KMS-11 (cell line): Measurements from ENCODE around the gene WNT3A.

Source experiments
- H2AFZ ChIP-seq: fragments of 200-600 bp; sonication (generic); 2 replicates; pipeline ENCODE4 v1.6.1; 2016; ENCODE audit warnings: antibody characterized with exemption, mixed run types, low read depth
- H3K27ac ChIP-seq: fragments of 200-600 bp; sonication (generic); 2 replicates; pipeline ENCODE4 v1.6.1; 2016; ENCODE audit warnings: mild to moderate bottlenecking, mixed run types
- H3K27me3 ChIP-seq: fragments of 200-600 bp; sonication (generic); 2 replicates; pipeline ENCODE4 v1.6.1; 2017; ENCODE audit warnings: mild to moderate bottlenecking, low read depth, mixed run types, moderate library complexity; ENCODE audit not compliant: insufficient read depth
- H3K36me3 ChIP-seq: fragments of 200-600 bp; sonication (generic); 2 replicates; pipeline ENCODE4 v1.6.1; 2017; ENCODE audit warnings: mild to moderate bottlenecking, mixed run types; ENCODE audit not compliant: insufficient read depth
- H3K4me1 ChIP-seq: fragments of 200-600 bp; sonication (generic); 2 replicates; pipeline ENCODE4 v1.6.1; 2016; ENCODE audit warnings: mild to moderate bottlenecking, low read depth, mixed run types; ENCODE audit not compliant: poor library complexity, severe bottlenecking
- H3K4me2 ChIP-seq: fragments of 200-600 bp; sonication (generic); 2 replicates; pipeline ENCODE4 v1.7.0; 2016; ENCODE audit warnings: mild to moderate bottlenecking, mixed run types
- H3K4me3 ChIP-seq: fragments of 200-600 bp; sonication (generic); IDR thresholded peaks from 2 replicates; pipeline ENCODE4 v1.6.1; 2017; ENCODE audit warnings: low read depth, low read length, mixed read lengths; ENCODE audit not compliant: insufficient read depth
- H3K79me2 ChIP-seq: fragments of 200-600 bp; sonication (generic); 2 replicates; pipeline ENCODE4 v1.6.1; 2016; ENCODE audit warnings: low read depth, mixed run types; ENCODE audit not compliant: insufficient read depth
- H3K9ac ChIP-seq: fragments of 200-600 bp; sonication (generic); 2 replicates; pipeline ENCODE4 v1.6.1; 2016; ENCODE audit warnings: mild to moderate bottlenecking, mixed run types
- H4K20me1 ChIP-seq: fragments of 200-600 bp; sonication (generic); 2 replicates; pipeline ENCODE4 v1.6.1; 2016; ENCODE audit warnings: mild to moderate bottlenecking, mixed run types; ENCODE audit not compliant: insufficient read depth
- TF ChIP-seq, protein P1 (sequence below): fragments of 200-600 bp; sonication (generic); conservative IDR thresholded peaks from 2 replicates; pipeline ENCODE4 v1.6.1; 2017; ENCODE audit warnings: low read depth, mild to moderate bottlenecking, antibody characterized with exemption, low read length, moderate library complexity, mixed read lengths

The WNT3A gene

DNA sequence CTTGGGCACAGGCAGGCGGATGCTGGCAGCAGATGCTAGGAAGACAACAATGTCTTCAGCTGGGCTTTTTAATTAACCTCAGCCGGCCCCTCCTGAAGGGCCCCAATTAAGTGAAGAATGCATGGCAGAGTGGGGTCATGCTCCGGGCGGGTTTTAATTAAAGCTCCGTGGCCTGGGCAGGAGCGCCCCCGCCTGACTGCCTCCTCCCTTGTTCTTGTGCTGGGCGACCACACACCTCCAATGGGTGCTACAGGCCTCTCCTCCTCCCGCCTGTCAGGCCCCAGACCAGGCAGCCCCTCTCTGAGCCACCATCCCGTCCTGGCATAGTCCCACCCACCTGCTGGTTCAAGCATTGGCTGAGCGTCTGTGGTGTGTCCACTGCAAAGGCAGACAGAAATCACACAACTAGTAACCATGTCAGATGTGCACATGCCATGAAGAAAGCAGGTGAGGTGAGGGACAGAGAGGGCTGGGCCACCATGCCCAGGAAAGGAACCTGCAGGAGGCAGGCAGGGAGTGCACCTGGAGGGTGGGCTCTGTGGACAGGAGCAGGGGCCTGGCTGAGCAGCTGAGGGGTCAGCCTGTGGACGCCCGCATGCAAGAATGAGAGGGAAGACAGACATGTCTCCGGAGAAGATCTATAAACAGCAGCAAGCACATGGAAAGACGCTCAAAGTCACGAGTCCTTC is 67.2 kb downstream of the WNT3A start:
- peaks cover 13% of the 10 kb centered on the region for H3K4me1 ChIP-seq
- H3K27me3 ChIP-seq, result no peaks in the 10 kb centered on the region
- no peak overlapping the region for H3K9ac ChIP-seq
- H2AFZ ChIP-seq, result no peak overlapping the region
- TF ChIP-seq, protein P1, sequence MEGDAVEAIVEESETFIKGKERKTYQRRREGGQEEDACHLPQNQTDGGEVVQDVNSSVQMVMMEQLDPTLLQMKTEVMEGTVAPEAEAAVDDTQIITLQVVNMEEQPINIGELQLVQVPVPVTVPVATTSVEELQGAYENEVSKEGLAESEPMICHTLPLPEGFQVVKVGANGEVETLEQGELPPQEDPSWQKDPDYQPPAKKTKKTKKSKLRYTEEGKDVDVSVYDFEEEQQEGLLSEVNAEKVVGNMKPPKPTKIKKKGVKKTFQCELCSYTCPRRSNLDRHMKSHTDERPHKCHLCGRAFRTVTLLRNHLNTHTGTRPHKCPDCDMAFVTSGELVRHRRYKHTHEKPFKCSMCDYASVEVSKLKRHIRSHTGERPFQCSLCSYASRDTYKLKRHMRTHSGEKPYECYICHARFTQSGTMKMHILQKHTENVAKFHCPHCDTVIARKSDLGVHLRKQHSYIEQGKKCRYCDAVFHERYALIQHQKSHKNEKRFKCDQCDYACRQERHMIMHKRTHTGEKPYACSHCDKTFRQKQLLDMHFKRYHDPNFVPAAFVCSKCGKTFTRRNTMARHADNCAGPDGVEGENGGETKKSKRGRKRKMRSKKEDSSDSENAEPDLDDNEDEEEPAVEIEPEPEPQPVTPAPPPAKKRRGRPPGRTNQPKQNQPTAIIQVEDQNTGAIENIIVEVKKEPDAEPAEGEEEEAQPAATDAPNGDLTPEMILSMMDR, result no peak
- H3K4me3 ChIP-seq, result no peak overlapping the region
- no peak overlapping the region for H3K27ac ChIP-seq
- H3K79me2 ChIP-seq, result peaks cover 3% of the 10 kb centered on the region; the same call in 1 of the 2 replicates
- H4K20me1 ChIP-seq, result no peaks in the 10 kb centered on the region
- no peak overlapping the region for H3K4me2 ChIP-seq
- H3K36me3 ChIP-seq, result no peaks in the 10 kb centered on the region

GRCh38 chr1:228074954-228075730 is 68.3 kb downstream of the WNT3A start:
- H3K4me2 ChIP-seq, result no peak overlapping the region
- H3K9ac ChIP-seq, result no peak overlapping the region
- TF ChIP-seq, protein P1, result no peak
- peaks cover 14% of the 10 kb centered on the region for H3K4me1 ChIP-seq
- no peak overlapping the region for H2AFZ ChIP-seq
- H3K27ac ChIP-seq, result no peak overlapping the region
- no peaks in the 10 kb centered on the region for H3K27me3 ChIP-seq
- H4K20me1 ChIP-seq, result no peaks in the 10 kb centered on the region
- H3K79me2 ChIP-seq, result peaks cover 15% of the 10 kb centered on the region
- H3K4me3 ChIP-seq, result no peak overlapping the region
- no peaks in the 10 kb centered on the region for H3K36me3 ChIP-seq

DNA sequence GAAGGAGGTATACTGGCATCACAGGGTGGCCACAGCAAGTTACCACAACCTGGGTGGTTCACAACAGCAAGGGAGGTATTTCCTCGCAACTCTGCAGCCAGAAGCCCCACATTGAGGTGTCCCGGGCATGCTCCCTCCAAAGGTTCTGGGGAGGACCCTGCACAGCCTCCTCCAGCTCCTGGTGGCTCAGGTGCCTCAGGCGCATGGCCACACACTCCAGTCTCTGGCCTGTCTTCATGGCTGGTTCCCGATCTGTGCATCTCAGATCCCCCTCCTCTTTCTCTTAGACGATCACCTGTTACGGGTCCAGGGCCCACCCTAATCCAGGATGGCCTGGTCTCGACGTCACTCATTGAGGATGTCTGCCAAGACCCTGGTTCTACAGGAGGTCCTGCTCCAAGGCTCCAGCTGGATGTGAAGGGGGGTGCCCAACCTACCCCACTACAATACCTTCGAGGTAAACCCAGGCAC is 69.0 kb downstream of the WNT3A start:
- Histone ChIP-seq H3K9ac (no peak overlapping the region), H3K79me2 (peaks cover 22% of the 10 kb centered on the region), H3K27ac (no peak overlapping the region), H2AFZ (no peak overlapping the region), H4K20me1 (no peaks in the 10 kb centered on the region), H3K4me1 (peaks cover 21% of the 10 kb centered on the region), H3K4me2 (no peak overlapping the region), H3K4me3 (no peak overlapping the region), H3K36me3 (no peaks in the 10 kb centered on the region), H3K27me3 (no peaks in the 10 kb centered on the region)
- TF ChIP-seq, protein P1, result no peak

DNA sequence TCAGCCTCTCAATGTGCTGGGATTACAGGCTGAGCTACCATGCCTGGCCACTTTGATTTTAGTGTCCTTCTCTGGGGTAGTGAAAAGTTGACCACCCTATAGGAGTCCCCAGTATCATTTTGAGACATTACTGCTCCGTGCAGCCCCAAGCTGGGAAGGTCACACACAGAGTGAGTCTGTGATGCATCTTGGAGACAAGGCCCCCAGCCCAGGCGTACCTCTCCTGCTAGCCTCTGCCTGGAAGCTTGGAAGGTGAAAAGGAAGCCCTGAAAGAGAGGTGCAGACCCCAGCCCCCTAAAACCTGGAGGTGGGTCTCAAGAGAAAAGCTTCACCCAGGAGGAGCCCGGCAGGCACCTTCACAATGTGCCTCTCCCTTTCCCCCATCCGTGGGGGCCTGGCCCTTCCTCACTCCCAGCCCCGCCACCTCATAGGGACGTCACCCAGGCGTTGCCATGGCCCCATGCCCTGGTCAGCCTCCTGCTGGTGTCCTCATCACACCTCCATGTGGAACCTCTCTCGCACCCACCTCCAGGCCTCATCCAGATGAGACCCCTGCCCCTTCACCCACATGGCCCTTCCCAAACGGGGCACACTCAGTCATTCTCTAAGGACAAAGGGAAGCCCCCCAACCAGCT is 70.1 kb downstream of the WNT3A start:
- Histone ChIP-seq H3K36me3 (no peaks in the 10 kb centered on the region), H2AFZ (no peak overlapping the region), H3K79me2 (peaks cover 33% of the 10 kb centered on the region), H3K9ac (no peak overlapping the region), H3K4me2 (no peak overlapping the region), H3K27ac (no peak overlapping the region), H3K27me3 (no peaks in the 10 kb centered on the region), H3K4me1 (peaks cover 24% of the 10 kb centered on the region), H4K20me1 (no peaks in the 10 kb centered on the region), H3K4me3 (no peak overlapping the region)
- TF ChIP-seq, protein P1, result no peak
